ENCODE measurements around the gene B4GALT6. TPM values are rescaled to one million over a fixed set of nuclear protein-coding genes. Genes with fewer than 3 reads are reported as not detected.

B4GALT6 gene
- total RNA-seq, 4 donors from 2014 or later = 3.0 to 6.5 (median 4.9) TPM

DNA sequence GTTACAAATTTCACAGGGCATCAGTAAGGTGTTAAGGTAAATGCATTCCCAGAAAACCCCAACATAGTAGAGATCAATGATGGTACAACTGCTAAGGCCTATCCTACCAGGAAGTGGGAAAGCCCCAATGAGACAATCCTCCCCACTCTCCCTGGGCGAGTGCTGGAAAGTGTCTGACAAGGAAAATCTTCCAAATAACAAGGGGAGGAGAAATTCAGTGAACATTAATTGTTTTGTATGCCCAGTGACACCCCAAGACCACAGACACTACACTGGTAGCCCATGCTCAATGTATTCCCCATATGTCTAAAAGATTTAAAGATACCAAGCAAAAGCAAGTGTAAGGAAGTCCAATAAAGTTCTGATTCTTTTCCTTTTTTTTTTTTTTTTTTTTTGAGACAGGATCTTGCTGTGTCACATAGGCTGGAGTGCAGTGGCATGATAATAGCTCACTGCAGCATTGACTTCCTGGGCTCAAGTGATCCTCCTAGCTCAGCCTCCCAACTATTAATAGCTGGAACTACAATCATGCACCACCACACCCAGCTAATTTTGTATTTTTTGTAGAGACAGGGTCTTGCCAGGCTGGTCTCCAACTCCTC, 24.7 kb downstream of the B4GALT6 start:
- no peak for TF ChIP-seq CTCF (IDR thresholded peaks at IDR 0.05)
- ATAC-seq (ENCODE audit: low FRiP score) (no peak), DNase-seq (ENCODE audit: low spot score) (no peak)

- DNase-seq (ENCODE audit: low spot score) = no peak
- no peak for ATAC-seq (ENCODE audit: low FRiP score)
- no peak for TF ChIP-seq CTCF (IDR thresholded peaks at IDR 0.05)
Observed at GRCh38 chr18:31658670-31659575, 25.5 kb downstream of the B4GALT6 start.

DNA sequence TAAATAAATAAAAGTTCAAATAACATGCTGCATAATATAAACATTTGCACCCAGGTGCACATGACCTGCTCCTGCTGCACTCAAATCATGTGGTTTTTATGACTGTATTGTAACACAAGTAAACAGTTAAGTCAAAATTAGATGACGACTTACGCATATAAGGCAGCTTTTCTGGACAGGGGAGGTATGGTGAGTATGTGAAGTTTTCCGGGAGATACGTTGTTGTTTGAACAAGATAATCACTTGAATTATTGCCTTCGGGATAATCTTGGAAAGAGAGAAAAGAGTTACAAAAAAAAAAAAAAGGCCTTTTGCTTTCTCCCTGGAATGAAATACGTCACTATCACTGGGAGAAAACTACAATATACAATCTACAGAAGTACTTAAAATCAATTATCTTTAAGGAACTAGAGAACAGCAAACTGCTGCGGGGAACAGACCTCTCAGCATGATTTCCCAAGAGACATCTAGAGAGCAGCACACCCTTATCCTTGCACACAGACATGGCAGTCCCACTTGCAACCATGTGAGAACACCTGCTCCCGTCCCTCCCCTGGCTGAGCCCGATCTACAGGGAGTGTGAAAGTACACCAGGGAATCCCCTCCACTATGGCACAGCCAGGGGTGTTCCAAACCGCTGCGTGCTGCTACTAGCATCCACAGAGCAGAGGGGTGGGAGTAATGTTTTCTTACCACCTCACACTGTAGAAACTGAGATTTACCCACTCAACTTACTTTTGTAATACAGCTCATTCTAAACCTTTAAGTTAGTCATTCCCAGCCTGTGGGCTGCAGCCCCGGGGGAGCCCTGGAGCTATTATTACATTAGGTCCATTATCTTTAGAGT, 26.3 kb downstream of the B4GALT6 start:
- ATAC-seq (ENCODE audit: low FRiP score) (no peak), DNase-seq (ENCODE audit: low spot score) (no peak)
- TF ChIP-seq CTCF (IDR thresholded peaks at IDR 0.05) = no peak

DNA sequence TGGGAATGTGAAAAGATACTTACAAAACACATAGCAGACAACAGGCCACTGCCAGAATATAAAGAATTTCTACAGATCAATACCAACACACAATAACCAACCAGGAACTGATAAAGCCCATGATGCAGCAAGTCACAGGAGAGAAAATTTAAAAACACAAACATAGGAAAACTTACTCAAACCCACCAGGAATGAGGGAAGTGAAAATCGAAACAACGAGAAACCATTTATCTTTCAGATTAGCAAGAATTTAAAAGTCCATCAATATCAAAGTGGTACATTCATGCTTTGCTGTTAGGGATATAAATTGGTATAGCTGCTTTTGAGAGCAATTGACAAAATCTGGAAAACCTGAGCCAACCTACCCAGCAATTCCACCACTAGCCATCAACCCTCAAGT, 27.6 kb downstream of the B4GALT6 start:
- ATAC-seq (ENCODE audit: low FRiP score) (no peak), DNase-seq (ENCODE audit: low spot score) (no peak)
- no peak for TF ChIP-seq CTCF (IDR thresholded peaks at IDR 0.05)

- no peak for ATAC-seq (ENCODE audit: low FRiP score)
- TF ChIP-seq CTCF (IDR thresholded peaks at IDR 0.05) = no peak
- no peak for DNase-seq (ENCODE audit: low spot score)
Observed at GRCh38 chr18:31655354-31655753, 29.0 kb downstream of the B4GALT6 start.

DNA sequence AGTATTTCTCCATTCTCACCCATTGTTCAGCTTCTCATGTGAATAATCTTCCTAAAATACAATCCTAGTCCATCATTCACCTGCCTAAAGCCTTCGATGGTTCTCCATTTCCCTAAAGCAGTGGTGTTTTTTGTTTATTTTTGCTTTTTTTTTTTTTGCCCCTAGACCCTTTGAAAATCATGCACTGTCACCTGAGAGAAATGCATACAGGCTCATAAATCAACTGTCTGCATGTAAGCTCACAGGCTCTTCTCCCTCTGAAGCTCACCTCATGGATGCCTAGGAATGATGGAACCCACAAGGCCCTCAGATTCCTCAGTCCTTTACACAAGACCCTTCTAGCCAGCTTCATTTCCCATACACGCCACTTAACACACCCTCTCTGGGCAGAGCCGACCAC, 31.5 kb downstream of the B4GALT6 start:
- DNase-seq (ENCODE audit: low spot score) (no peak), ATAC-seq (ENCODE audit: low FRiP score) (no peak)
- TF ChIP-seq CTCF (IDR thresholded peaks at IDR 0.05) = no peak
